H1 (cell line): ENCODE results near the gene POLN. TPM values are rescaled to one million over a fixed set of nuclear protein-coding genes. Genes with fewer than 3 reads are reported as not detected.

ENCODE experiments used
- CTCF ChIA-PET: fragments of 300-600 bp; sonication (Branson Sonifier 250); formaldehyde crosslinking; loops from one replicate; lab custom pipeline; 2021; ENCODE audit not compliant: partially characterized antibody; lab: Charles Lee
- POLR2A ChIA-PET: fragments of 300-600 bp; sonication (Branson Sonifier 250); formaldehyde crosslinking; loops from one replicate; lab custom pipeline; 2021; ENCODE audit warnings: inconsistent platforms; ENCODE audit not compliant: partially characterized antibody; lab: Charles Lee
- DNase-seq, 2 experiments: peaks; one replicate each; pipeline versions ENCODE4 v3.0.0 to v3.0.0-alpha.2; 2010 to 2022; ENCODE audit warnings: low spot score in 2 of 2, low read depth in 1 of 2, mixed read lengths in 1 of 2
- FAIRE-seq: peaks from 2 replicates; lab custom pipeline; 2011; peaks lifted over from hg19 to GRCh38; lab: Jason Lieb, UNC
- H2AFZ ChIP-seq: 2 replicates; pipeline ENCODE4 v1.8.1; 2012; ENCODE audit warnings: low read length, inconsistent platforms
- H2AK5ac ChIP-seq: 2 replicates; pipeline ENCODE4 v1.6.1; 2013; ENCODE audit warnings: low read depth, low read length
- H2BK120ac ChIP-seq: replicated peaks from 2 replicates; pipeline ENCODE3; 2013; ENCODE audit warnings: low read depth, low read length, inconsistent platforms
- H2BK12ac ChIP-seq: 2 replicates; pipeline ENCODE4 v1.6.1; 2013; ENCODE audit warnings: low read depth, low read length
- H2BK15ac ChIP-seq: 2 replicates; pipeline ENCODE4 v1.6.1; 2013; ENCODE audit warnings: low read length
- H2BK20ac ChIP-seq: 2 replicates; pipeline ENCODE4 v1.6.1; 2013; ENCODE audit warnings: low read length
- H2BK5ac ChIP-seq: 2 replicates; pipeline ENCODE4 v1.6.1; 2013; ENCODE audit warnings: low read depth, low read length
- H3K14ac ChIP-seq: 2 replicates; pipeline ENCODE4 v1.6.1; 2013; ENCODE audit warnings: inconsistent platforms; ENCODE audit not compliant: insufficient read length
- H3K18ac ChIP-seq: 2 replicates; pipeline ENCODE4 v1.6.1; 2013; ENCODE audit warnings: low read length; ENCODE audit errors: extremely low read depth
- H3K23ac ChIP-seq: 2 replicates; pipeline ENCODE4 v1.6.1; 2013; ENCODE audit warnings: inconsistent platforms; ENCODE audit not compliant: insufficient read length
- H3K23me2 ChIP-seq: 2 replicates; pipeline ENCODE4 v1.6.1; 2013; ENCODE audit warnings: low read depth, low read length
- H3K27ac ChIP-seq: 2 replicates; pipeline ENCODE4 v1.6.1; 2011; ENCODE audit warnings: low read depth, low read length, inconsistent platforms
- H3K27me3 ChIP-seq, 4 experiments: replicated peaks in 1 of 4; 1 replicate in 1 of 4; 2 replicates in 3 of 4; pipeline versions ENCODE4 v1.6.1 to v1.8.1; 2011 to 2013; ENCODE audit warnings: low read length in 3 of 4, mild to moderate bottlenecking in 3 of 4, inconsistent platforms in 2 of 4, mixed read lengths in 2 of 4, moderate library complexity in 1 of 4; ENCODE audit not compliant: control insufficient read depth in 3 of 4, insufficient read depth in 3 of 4; ENCODE audit errors: extremely low read depth in 1 of 4
- H3K36me3 ChIP-seq, 4 experiments: 2 replicates each; pipeline versions ENCODE4 v1.6.1 to v1.8.1; 2011 to 2013; ENCODE audit warnings: mild to moderate bottlenecking in 4 of 4, low read length in 3 of 4, moderate library complexity in 2 of 4, control low read depth in 1 of 4, inconsistent platforms in 1 of 4; ENCODE audit not compliant: insufficient read depth in 4 of 4, control insufficient read depth in 2 of 4
- H3K4ac ChIP-seq: replicated peaks from 2 replicates; pipeline ENCODE3; 2013; ENCODE audit warnings: low read length, low read depth, mixed read lengths, inconsistent platforms; ENCODE audit not compliant: insufficient read length
- H3K4me1 ChIP-seq, 4 experiments: replicated peaks in 1 of 4; 1 replicate in 1 of 4; 2 replicates in 3 of 4; pipeline versions ENCODE4 v1.6.1 to v1.8.1; 2011 to 2013; ENCODE audit warnings: low read length in 3 of 4, inconsistent platforms in 2 of 4, mixed read lengths in 1 of 4; ENCODE audit not compliant: insufficient read depth in 4 of 4, control insufficient read depth in 3 of 4
- H3K4me2 ChIP-seq, 2 experiments: 2 replicates each; pipeline versions ENCODE4 v1.6.1 to v1.8.1; 2011 to 2013; ENCODE audit warnings: low read depth in 2 of 2, low read length in 2 of 2, control low read depth in 1 of 2, inconsistent platforms in 1 of 2, mild to moderate bottlenecking in 1 of 2; ENCODE audit not compliant: insufficient read depth in 1 of 2
- H3K4me3 ChIP-seq, 4 experiments: fragments of 200-600, 300-600 bp in 1 of 4; sonication (generic), shearing (Covaris generic), sonication (Bioruptor Twin) in 1 of 4; 2 replicates each; pipeline versions ENCODE4 v1.5.1 to v1.8.1; 2011 to 2016; ENCODE audit warnings: low read length in 4 of 4, low read depth in 3 of 4, control low read depth in 2 of 4, inconsistent platforms in 2 of 4, mild to moderate bottlenecking in 2 of 4, mixed read lengths in 1 of 4, moderate library complexity in 1 of 4; ENCODE audit not compliant: insufficient read depth in 2 of 4; ENCODE audit errors: extremely low read depth in 1 of 4
- H3K56ac ChIP-seq: replicated peaks from 2 replicates; pipeline ENCODE3; 2013; ENCODE audit warnings: low read depth, mild to moderate bottlenecking, mixed read lengths, low read length, inconsistent platforms; ENCODE audit not compliant: insufficient read length
- H3K79me1 ChIP-seq: 2 replicates; pipeline ENCODE4 v1.6.1; 2013; ENCODE audit warnings: low read depth, low read length, control low read depth
- H3K79me2 ChIP-seq, 2 experiments: 2 replicates each; pipeline versions ENCODE4 v1.6.1 to v1.8.1; 2012 to 2013; ENCODE audit warnings: low read length in 2 of 2, mild to moderate bottlenecking in 2 of 2, inconsistent platforms in 1 of 2; ENCODE audit not compliant: insufficient read depth in 2 of 2, control insufficient read depth in 1 of 2
- H3K9ac ChIP-seq, 4 experiments: replicated peaks in 1 of 4; 1 replicate in 1 of 4; 2 replicates in 3 of 4; pipeline versions ENCODE4 v1.6.1 to v1.8.1; 2011 to 2013; ENCODE audit warnings: low read depth in 3 of 4, low read length in 3 of 4, control low read depth in 2 of 4, mild to moderate bottlenecking in 2 of 4, moderate library complexity in 2 of 4, inconsistent platforms in 1 of 4; ENCODE audit errors: extremely low read depth in 1 of 4
- H3K9me3 ChIP-seq, 2 experiments: 2 replicates each; pipeline versions ENCODE4 v1.6.1 to v1.8.1; 2012 to 2013; ENCODE audit warnings: mild to moderate bottlenecking in 2 of 2, moderate library complexity in 2 of 2, control low read depth in 1 of 2, inconsistent platforms in 1 of 2, low read depth in 1 of 2, low read length in 1 of 2, mixed read lengths in 1 of 2; ENCODE audit not compliant: insufficient read depth in 2 of 2
- H4K20me1 ChIP-seq, 2 experiments: replicated peaks in 1 of 2; 2 replicates each; pipeline versions ENCODE3 to v1.8.1; 2011 to 2013; ENCODE audit warnings: inconsistent platforms in 2 of 2, low read length in 2 of 2, mild to moderate bottlenecking in 1 of 2; ENCODE audit not compliant: insufficient read depth in 2 of 2, control insufficient read depth in 1 of 2
- H4K5ac ChIP-seq: 2 replicates; pipeline ENCODE4 v1.6.1; 2013; ENCODE audit warnings: low read length, low read depth, mixed read lengths, inconsistent platforms; ENCODE audit not compliant: insufficient read length
- H4K8ac ChIP-seq: 2 replicates; pipeline ENCODE4 v1.8.0; 2013; ENCODE audit warnings: mild to moderate bottlenecking, moderate library complexity, low read length, inconsistent platforms; ENCODE audit not compliant: insufficient read depth; ENCODE audit errors: extremely low read depth
- H4K91ac ChIP-seq: replicated peaks from 2 replicates; pipeline ENCODE3; 2013; ENCODE audit warnings: low read length, mixed read lengths, inconsistent platforms; ENCODE audit not compliant: insufficient read length
- EZH2 ChIP-seq: fragments of 200-600 bp; sonication (generic); IDR thresholded peaks from 2 replicates; pipeline ENCODE4 v1.7.1; 2012; ENCODE audit warnings: low read depth, mild to moderate bottlenecking, moderate library complexity, low read length, inconsistent platforms; ENCODE audit not compliant: severe bottlenecking
- MAFK ChIP-seq: IDR thresholded peaks from 2 replicates; pipeline ENCODE4 v1.6.1; 2012; ENCODE audit warnings: low read depth, mild to moderate bottlenecking, improper control_type of control experiment, low read length
- POLR2A ChIP-seq, 2 experiments: IDR thresholded peaks; 1 replicate in 1 of 2; 2 replicates in 1 of 2; pipeline ENCODE4 v1.6.1; 2011; ENCODE audit warnings: low read depth in 2 of 2, low read length in 2 of 2, mild to moderate bottlenecking in 2 of 2; ENCODE audit errors: control extremely low read depth in 1 of 2
- POU5F1 ChIP-seq: IDR thresholded peaks from 2 replicates; pipeline ENCODE4 v1.6.1; 2011; ENCODE audit warnings: low read depth, mild to moderate bottlenecking, low read length, moderate library complexity
- RBBP5 ChIP-seq: IDR thresholded peaks from 2 replicates; pipeline ENCODE4 v1.7.1; 2012; ENCODE audit warnings: low read depth, mild to moderate bottlenecking, inconsistent platforms, low read length, moderate library complexity, borderline replicate concordance
- RFX5 ChIP-seq: IDR thresholded peaks from 2 replicates; pipeline ENCODE4 v1.6.1; 2011; ENCODE audit warnings: low read depth, low read length, improper control_type of control experiment, borderline replicate concordance
- SIN3A ChIP-seq, 2 experiments: IDR thresholded peaks in 1 of 2; conservative IDR thresholded peaks in 1 of 2; 2 replicates each; pipeline ENCODE4 v1.6.1; 2011 to 2012; ENCODE audit warnings: low read length in 2 of 2, improper control_type of control experiment in 1 of 2, low read depth in 1 of 2, mild to moderate bottlenecking in 1 of 2
- SP2 ChIP-seq: IDR thresholded peaks from 2 replicates; pipeline ENCODE4 v1.6.1; 2012; ENCODE audit warnings: mild to moderate bottlenecking, low read length, inconsistent platforms
- ZNF274 ChIP-seq: IDR thresholded peaks from 2 replicates; pipeline ENCODE4 v1.7.0; 2012; ENCODE audit warnings: low read length, borderline replicate concordance; ENCODE audit errors: extremely low read depth
- WGBS, 2 experiments: shearing (Covaris generic) in 1 of 2; methylation state at CpG; one replicate each; pipeline versions ENCODE4 v1.1.6 to v1.1.7; 2013 to 2015; ENCODE audit warnings: low lambda C conversion rate in 2 of 2, mixed read lengths in 2 of 2, inconsistent platforms in 1 of 2, low coverage in 1 of 2, missing lambda C conversion rate in 1 of 2; ENCODE audit not compliant: insufficient replicate concordance in 2 of 2, insufficient coverage in 1 of 2, insufficient read length in 1 of 2; ENCODE audit errors: extremely low coverage in 1 of 2, missing lambda C conversion rate in 1 of 2; 5-methylcytosine and 5-hydroxymethylcytosine counted together
- polyA plus RNA-seq, 7 experiments: library from polyadenylated mRNA; depleted of rRNA in 3 of 7; stranded (reverse) in 5 of 7; unstranded in 2 of 7; fragments of >200 nt in 5 of 7; fragments of 200-250 nt in 2 of 7; gene quantifications; 1 replicate in 5 of 7; 2 replicates in 1 of 7; 4 replicates in 1 of 7; pipeline versions ENCODE4 v1.2.1 to v1.2.3, GENCODE V29; 2011 to 2013; ENCODE audit warnings: missing spikeins in 2 of 7, mixed read lengths in 2 of 7
- total RNA-seq: library from RNA; stranded (reverse); fragmentation: NEBNext Ultra II Directional; extraction: Animal tissue kit (Norgen Biotek cat#: 25700); gene quantifications from 2 replicates; pipeline ENCODE4 v1.2.1, GENCODE V29; 2021
- TF ChIP-seq, protein P1 (sequence below): IDR thresholded peaks from 2 replicates; pipeline ENCODE4 v1.6.1; 2012; ENCODE audit warnings: inconsistent platforms
- TF ChIP-seq, protein P2 (sequence below): IDR thresholded peaks from 2 replicates; pipeline ENCODE4 v1.6.1; 2011; ENCODE audit warnings: low read depth, mild to moderate bottlenecking, low read length; ENCODE audit not compliant: insufficient read depth

Gene POLN
- total and polyA plus RNA-seq, 2 of the 8 experiments (the other 6 are each of a cell fraction or from before 2014, with no cell fraction given) = 0.98 to 1.5 TPM

DNA sequence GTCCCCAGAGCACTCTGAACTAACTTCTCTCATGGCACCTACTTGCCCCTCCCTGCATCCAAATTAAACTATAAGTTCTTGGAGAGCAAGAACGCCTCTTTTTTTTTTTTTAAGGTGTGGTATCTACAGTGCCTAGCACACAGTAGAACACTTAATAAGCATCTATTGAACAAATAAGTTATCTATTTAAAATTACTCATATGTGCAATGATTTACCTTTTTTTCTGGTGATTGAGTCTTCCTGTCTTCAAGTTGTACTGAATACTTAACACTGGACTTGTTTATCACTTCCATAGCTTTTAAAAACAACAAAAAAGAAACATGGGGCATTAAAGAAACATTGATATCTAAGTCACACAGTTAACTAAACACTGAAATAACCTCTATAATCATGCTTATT lies 29.1 kb downstream of the POLN start:
- Histone ChIP-seq H2BK5ac (no peak overlapping the region), H2AFZ (no peak overlapping the region), H3K4me3 (no peak overlapping the region), H4K5ac (no peak overlapping the region), H2BK20ac (no peak overlapping the region), H3K56ac (no peak overlapping the region), H3K4ac (no peak overlapping the region), H3K27me3 (no peaks in the 10 kb centered on the region), H3K79me2 (no peaks in the 10 kb centered on the region), H4K8ac (no peak overlapping the region), H2BK120ac (no peak overlapping the region), H3K9me3 (no peaks in the 10 kb centered on the region), H3K23ac (no peak overlapping the region), H3K36me3 (no peaks in the 10 kb centered on the region), H3K18ac (no peak overlapping the region), H4K91ac (no peak overlapping the region), H3K14ac (no peak overlapping the region), H2AK5ac (no peak overlapping the region), H3K9ac (no peak overlapping the region), H3K23me2 (no peaks in the 10 kb centered on the region), H3K27ac (no peak overlapping the region), H2BK12ac (no peak overlapping the region), H4K20me1 (no peaks in the 10 kb centered on the region), H2BK15ac (no peak overlapping the region), H3K4me1 (peaks cover 3 to 7% (median 5%) of the 10 kb centered on the region in 4 experiments; a peak in 4 of 7 replicates), H3K79me1 (no peaks in the 10 kb centered on the region), H3K4me2 (no peak overlapping the region)
- POLR2A ChIA-PET = interaction anchor here (0.6 kb wide), 1 partner anchor 372 kb away, joined by 3 read pairs; no protein-coding TSS in a partner anchor
- 100% methylated on average over 1 of the region's 1 CpG; no CpG with 5 or more reads in 1 of the 2 experiments for WGBS, 2 experiments
- FAIRE-seq (no peak), DNase-seq (no peak)
- CTCF ChIA-PET = no interaction called here
- TF ChIP-seq, protein P1, sequence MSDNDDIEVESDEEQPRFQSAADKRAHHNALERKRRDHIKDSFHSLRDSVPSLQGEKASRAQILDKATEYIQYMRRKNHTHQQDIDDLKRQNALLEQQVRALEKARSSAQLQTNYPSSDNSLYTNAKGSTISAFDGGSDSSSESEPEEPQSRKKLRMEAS = no peak
- TF ChIP-seq POU5F1 (no peak), ZNF274 (no peak), RBBP5 (no peak), EZH2 (no peak), SP2 (no peak), SIN3A (conservative IDR thresholded peaks at IDR 0.05 in 1 of 2, IDR thresholded peaks at IDR 0.05 in 1 of 2; ENCODE audit: low read depth in 1 of 2, low read length in 2 of 2) (no peak), MAFK (no peak), POLR2A (IDR thresholded peaks at IDR 0.05; ENCODE audit: control extremely low read depth in 1 of 2, low read depth in 2 of 2, low read length in 2 of 2) (no peak), RFX5 (no peak)
- TF ChIP-seq, protein P2, sequence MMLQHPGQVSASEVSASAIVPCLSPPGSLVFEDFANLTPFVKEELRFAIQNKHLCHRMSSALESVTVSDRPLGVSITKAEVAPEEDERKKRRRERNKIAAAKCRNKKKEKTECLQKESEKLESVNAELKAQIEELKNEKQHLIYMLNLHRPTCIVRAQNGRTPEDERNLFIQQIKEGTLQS = no peak
